ENCODE data around the gene GPR155.
"Not testable (repeated sequence)": the region's sequence is repeated elsewhere in the genome, so short reads cannot be mapped to it uniquely, and the experiment has no call there.

Gene GPR155

DNA sequence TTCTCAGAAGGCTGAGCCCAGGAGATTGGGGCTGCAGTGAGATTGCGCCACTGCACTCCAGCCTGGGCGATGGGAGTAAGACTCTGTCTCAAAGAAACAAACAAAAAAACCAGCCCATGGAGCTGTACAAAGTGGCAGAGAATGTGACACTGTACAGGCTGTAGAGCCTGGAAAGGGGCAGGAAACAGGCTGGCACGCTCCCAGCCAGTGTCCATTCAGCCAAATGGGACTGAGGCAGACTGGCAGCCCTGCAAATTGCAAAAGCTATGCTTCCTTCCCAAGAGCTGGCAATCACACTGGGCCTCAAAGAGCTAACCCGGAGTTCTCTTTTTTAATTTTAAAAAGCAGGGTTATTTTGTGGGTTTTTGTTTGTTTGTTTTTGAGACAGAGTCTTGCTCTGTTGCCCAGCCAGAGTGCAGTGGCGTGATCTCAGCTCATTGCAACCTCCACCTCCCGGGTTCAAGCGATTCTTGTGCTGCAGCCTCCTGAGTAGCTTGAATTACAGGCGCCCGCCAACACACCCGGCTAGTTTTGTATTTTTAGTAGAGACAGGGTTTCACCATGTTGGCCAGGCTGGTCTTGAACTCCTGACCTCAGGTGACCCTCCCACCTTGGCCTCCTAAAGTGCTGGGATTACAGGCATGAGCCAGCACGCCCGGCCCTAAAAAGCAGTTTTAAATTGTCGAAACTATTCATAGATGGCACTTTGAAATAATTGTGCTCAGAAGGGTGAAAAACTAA is 48.5 kb downstream of the GPR155 start:
- no peak for DNase-seq (ENCODE audit: low read depth)

DNA sequence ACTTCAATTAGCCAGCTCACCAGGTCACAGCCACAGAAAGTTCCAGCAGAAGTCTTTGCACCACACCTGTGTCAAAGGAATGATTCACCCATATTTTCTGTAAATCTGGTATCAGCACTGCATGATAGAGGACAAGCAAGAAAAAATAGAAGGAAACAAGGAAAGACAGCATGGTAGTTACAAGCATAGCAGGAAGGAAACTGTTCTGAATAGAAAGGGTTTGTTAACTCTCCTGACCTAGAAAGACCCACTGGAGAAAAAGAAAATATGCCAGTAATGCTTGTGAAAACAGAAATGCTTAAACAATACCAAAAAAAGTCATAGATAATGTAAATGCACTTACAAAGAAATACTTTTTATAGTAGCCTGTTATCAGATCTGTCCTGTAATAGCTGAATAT is 50.5 kb downstream of the GPR155 start:
- DNase-seq (ENCODE audit: low read depth), result no peak

DNA sequence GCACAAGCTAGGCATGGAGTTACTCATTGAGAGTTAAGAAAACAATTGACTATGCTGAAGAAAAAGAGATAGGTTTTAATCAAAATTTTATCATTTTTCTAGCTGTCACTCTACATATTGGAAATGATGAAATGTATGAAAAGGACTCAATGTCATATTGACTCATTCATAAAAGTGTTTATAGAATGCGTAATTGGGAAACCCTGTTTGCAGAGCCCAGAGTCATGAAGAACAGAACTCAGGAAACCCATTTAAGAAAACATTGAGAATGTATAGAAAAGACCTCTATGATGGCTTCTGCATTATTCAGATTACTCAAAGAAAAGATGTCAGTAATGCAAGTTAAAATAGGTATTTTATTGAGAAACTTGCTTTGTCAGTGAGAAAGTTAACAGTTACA is 54.9 kb downstream of the GPR155 start:
- peak; percentile 2 for DNase-seq (ENCODE audit: low read depth)

- DNase-seq (ENCODE audit: low read depth), result no peak
Measured at GRCh38 chr2:174430066-174430465, 56.8 kb downstream of the GPR155 start.

- DNase-seq (ENCODE audit: low read depth), result no peak
Measured at GRCh38 chr2:174428214-174428613, 58.6 kb downstream of the GPR155 start.

- DNase-seq (ENCODE audit: low read depth), result no peak
Measured at GRCh38 chr2:174412256-174412655, 74.6 kb downstream of the GPR155 start.

DNA sequence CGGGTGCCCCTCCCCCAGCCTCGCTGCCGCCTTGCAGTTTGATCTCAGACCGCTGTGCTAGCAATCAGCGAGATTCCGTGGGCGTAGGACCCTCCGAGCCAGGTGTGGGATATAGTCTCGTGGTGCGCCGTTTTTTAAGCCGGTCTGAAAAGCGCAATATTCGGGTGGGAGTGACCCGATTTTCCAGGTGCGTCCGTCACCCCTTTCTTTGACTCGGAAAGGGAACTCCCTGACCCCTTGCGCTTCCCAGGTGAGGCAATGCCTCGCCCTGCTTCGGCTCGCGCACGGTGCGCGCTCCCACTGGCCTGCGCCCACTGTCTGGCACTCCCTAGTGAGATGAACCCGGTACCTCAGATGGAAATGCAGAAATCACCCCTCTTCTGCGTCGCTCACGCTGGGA is 76.8 kb downstream of the GPR155 start:
- not testable (repeated sequence) for DNase-seq (ENCODE audit: low read depth)

- no peak for DNase-seq (ENCODE audit: low read depth)
Measured at GRCh38 chr2:174403628-174404027, 83.2 kb downstream of the GPR155 start.

GRCh38 chr2:174400853-174401252 is 86.0 kb downstream of the GPR155 start:
- no peak for DNase-seq (ENCODE audit: low read depth)

GRCh38 chr2:174399171-174399570 is 87.7 kb downstream of the GPR155 start:
- DNase-seq (ENCODE audit: low read depth), result peak; percentile 23

DNA sequence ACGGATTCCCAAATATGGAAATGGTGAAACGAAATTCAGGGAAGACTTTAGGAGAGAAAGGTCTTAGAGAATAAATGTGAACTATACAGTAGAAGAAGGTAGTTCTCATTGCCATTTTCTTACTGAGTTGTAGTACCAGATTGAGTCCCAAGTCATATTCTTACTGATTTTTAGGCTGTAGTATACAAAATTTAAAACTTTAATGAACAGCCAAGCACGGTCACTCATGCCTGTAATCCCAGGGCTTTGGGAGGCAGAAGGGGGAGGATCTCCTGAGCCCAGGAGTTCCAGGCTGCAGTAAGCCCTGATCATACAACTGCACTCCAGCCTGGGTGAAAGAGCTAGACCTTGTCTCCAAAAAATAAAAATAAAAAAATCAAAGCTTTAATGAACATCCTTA is 89.1 kb downstream of the GPR155 start:
- no peak for DNase-seq (ENCODE audit: low read depth)

DNA sequence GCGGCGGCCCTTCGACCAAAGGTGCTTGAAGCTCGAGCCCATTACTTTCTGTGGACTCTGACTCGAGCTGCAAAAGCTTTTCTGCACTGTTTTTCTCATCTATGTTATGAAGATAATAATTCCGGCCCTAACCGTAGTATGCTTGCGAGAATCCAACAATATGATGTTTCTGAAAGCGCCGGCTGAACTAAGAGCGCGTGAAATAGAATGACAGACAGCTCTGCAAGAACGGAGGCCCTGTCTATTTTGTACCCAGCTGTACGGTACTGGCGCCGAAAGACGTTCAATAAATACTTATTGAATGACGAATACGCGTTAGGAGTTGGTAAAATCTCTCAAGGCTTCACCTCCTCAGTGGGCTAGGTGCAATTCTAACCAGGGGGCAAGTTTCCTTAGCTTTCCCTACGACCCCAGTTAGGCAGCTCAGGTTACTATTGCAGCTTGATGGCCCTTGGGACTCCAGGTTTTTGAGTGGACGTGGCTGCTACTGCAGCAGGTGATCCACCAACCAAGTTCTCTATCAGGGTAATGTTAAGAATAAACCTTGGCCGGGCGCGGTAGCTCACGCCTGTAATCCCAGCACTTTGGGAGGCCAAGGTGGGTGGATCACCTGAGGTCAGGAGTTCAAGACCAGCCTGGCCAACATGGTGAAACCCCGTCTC is 90.7 kb downstream of the GPR155 start:
- DNase-seq (ENCODE audit: low read depth), result peak; percentile 52

DNA sequence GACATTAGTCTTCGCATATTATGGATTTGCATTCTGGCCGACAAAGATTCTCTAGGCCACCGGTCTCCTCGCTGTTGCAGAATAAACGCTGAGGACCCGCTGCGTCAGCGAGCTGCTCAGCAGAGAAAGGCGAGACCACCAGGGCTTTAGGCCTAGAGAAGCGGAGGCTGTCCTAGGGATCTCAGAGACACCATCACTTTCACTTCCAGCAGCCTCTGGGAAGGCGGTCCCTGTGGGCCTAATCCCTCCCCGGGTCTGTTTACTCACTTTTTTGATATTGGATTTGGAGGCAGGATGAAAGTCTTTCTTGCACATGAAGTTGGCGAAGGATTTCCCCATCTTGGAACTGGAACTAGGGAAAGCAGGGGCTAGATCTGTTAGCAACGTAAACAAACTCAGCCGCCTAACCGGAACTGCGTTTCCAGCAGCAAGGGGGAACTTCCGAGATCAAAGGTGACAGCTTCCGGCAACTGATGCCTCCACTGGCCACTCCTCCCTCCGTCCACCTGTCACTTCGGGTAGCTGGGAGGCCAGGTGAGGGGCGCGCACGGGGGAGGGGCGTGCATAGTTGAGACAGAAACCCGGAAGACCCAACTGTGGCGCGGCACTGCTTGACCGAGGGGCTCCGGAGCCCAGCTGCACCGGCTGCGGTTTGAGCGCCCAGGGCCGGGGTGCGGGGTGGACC is 91.4 kb downstream of the GPR155 start, which contains the start of gene SCRN3:
TSS of gene SCRN3 (plus strand) at position 447 of the 685 bp plus-strand sequence. CDS start 2,554 bp downstream, outside the sequence.
- DNase-seq (ENCODE audit: low read depth), result peak; percentile 76

GRCh38 chr2:174392706-174393105 is 94.1 kb downstream of the GPR155 start:
- DNase-seq (ENCODE audit: low read depth), result no peak

DNA sequence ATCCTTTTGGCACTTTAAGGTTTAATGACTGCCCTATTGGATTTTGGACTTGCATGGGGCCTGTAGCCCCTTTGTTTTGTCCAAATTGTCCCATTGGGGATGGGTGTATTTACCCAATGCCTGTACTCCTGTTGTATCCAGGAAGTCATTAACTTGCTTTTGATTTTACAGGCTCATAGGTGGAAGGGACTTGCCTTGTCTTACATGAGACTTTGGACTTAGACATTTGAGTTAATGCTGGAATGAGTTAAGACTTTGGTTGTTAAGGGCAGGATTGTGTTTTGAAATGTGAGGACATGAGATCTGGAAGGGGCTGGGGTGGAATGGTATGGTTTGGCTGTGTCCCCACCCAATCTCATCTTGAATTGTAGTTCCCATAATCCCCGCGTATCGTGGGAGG is 96.5 kb downstream of the GPR155 start:
- not testable (repeated sequence) for DNase-seq (ENCODE audit: low read depth)

GRCh38 chr2:174389542-174389941 is 97.3 kb downstream of the GPR155 start:
- DNase-seq (ENCODE audit: low read depth), result no peak

DNA sequence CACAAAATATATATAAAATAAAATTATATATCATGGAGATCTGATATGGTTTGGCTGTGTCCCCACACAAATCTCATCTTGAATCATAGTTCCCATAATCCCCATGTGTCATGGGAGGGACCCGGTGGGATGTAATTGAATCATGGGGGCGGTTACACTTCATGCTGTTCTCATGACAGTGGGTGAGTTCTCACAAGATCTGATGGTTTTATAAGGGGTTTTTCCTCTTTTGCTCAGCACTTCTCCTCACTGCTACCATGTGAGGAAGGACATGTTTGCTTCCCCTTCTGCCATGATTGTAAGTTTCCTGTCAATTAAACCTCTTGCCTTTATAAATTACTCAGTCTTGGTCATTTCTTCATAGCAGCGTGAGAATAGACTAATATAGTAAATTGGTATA is 98.1 kb downstream of the GPR155 start:
- DNase-seq (ENCODE audit: low read depth), result not testable (repeated sequence)

- no peak for DNase-seq (ENCODE audit: low read depth)
Measured at GRCh38 chr2:174385201-174385600, 101.6 kb downstream of the GPR155 start.

- no peak for DNase-seq (ENCODE audit: low read depth)
Measured at GRCh38 chr2:174383796-174384195, 103.0 kb downstream of the GPR155 start.

All from ELR (cell line).